Adrenal gland (tissue), 12 donors: Measurements from ENCODE around the gene SH3BP1. TPM values are rescaled to one million over a fixed set of nuclear protein-coding genes. Genes with fewer than 3 reads are reported as not detected.
A peak's percentile ranks its signal among the peaks of the same experiment; 100 is the strongest.

Experiments used
- DNase-seq, 7 donors: peaks; one replicate each; pipeline ENCODE4 v3.0.0-alpha.2; 2019 to 2020
- H3K27ac ChIP-seq, 5 donors: fragments of 200-600 bp; sonication (generic) in 4 of 5; 1 replicate in 3 of 5; 2 replicates in 2 of 5; pipeline versions ENCODE4 v1.5.1 to v1.8.0; 2016 to 2020; ENCODE audit warnings: mild to moderate bottlenecking in 1 of 5
- H3K27me3 ChIP-seq: fragments of 200-600 bp; 2 replicates; pipeline ENCODE4 v1.8.0; 2021
- H3K36me3 ChIP-seq, 2 donors: fragments of 200-600 bp; replicated peaks in 1 of 2; 1 replicate in 1 of 2; 2 replicates in 1 of 2; pipeline versions ENCODE4 v1.5.1 to v1.8.0; 2018 to 2022
- H3K4me1 ChIP-seq, 2 donors: fragments of 200-600 bp; replicated peaks in 1 of 2; 1 replicate in 1 of 2; 2 replicates in 1 of 2; pipeline versions ENCODE4 v1.5.1 to v1.8.0; 2018 to 2021
- H3K4me3 ChIP-seq, 4 donors: fragments of 200-600 bp; sonication (generic) in 3 of 4; one replicate each; pipeline ENCODE4 v1.5.1; 2016 to 2018
- H3K9me3 ChIP-seq, 3 donors: fragments of 200-600 bp; sonication (generic) in 1 of 3; replicated peaks in 1 of 3; 1 replicate in 2 of 3; 2 replicates in 1 of 3; pipeline versions ENCODE4 v1.5.1 to v1.8.0; 2016 to 2021
- POLR2A ChIP-seq, 2 donors: fragments of 450-650 bp; IDR thresholded peaks; one replicate each; pipeline ENCODE4 v1.6.1; 2017; ENCODE audit warnings: antibody characterized with exemption in 2 of 2, mild to moderate bottlenecking in 2 of 2, moderate library complexity in 1 of 2
- WGBS, 4 donors: extraction: QIAGEN DNeasy Blood & Tissue Kit in 2 of 4; methylation state at CpG; one replicate each; pipeline versions ENCODE4 v1.1.5 to v1.1.7; 2013 to 2017; 5-methylcytosine and 5-hydroxymethylcytosine counted together
- intact Hi-C, 2 donors: fragments of 100-400 bp; cut with DNase I; formaldehyde crosslinking; loops; one replicate each; pipeline versions ENCODE4 v1.14.1 to v1.15.0; 2022 to 2023
- polyA plus RNA-seq, 3 donors: library from polyadenylated mRNA; stranded (reverse); fragments of 200-250 nt in 2 of 3; fragments of 350-450 nt in 1 of 3; fragmentation: Illumina TruSeq in 1 of 3; extraction: RNeasy Lipid Tissue Mini Kit (QIAGEN cat#74804) in 1 of 3; gene quantifications; one replicate each; pipeline ENCODE4 v1.2.3, GENCODE V29; 2013 to 2014
- total RNA-seq, 9 donors: library from RNA; depleted of rRNA in 4 of 9; stranded (reverse); fragments of >200 nt in 4 of 9; fragments of 120-200 nt in 1 of 9; fragmentation: NEBNext Ultra II Directional in 1 of 9; extraction: Animal tissue kit (Norgen Biotek cat#: 25700) in 1 of 9; gene quantifications; one replicate each; pipeline versions ENCODE4 v1.1.0 to v1.2.4, GENCODE V29; 2013 to 2023
- TF ChIP-seq, protein P1 (sequence below), 6 experiments: fragments of 450-650 bp in 4 of 6; fragments of 200-600 bp in 2 of 6; sonication (generic) in 1 of 6; IDR thresholded peaks; 1 replicate in 5 of 6; 2 replicates in 1 of 6; pipeline versions ENCODE4 v1.5.1 to v1.8.0; 2016 to 2021; ENCODE audit warnings: antibody characterized with exemption in 6 of 6, mild to moderate bottlenecking in 2 of 6, moderate library complexity in 1 of 6
- donor health status: healthy with polysubstance abuse.
- donor health status: Bipolar disorder and iron deficiency.
- donor health status: DM: yes; HTN: yes; CAD: no.
- donor health status: DM: no; HTN: no; CAD: no.
- donor health status: DM: no; HTN: no; CAD: no.
- donor health status: DM: yes; HTN: yes; CAD: no.

The SH3BP1 gene
- total and polyA plus RNA-seq, 12 donors, result 2.4 to 27.3 (median 10.1) TPM

DNA sequence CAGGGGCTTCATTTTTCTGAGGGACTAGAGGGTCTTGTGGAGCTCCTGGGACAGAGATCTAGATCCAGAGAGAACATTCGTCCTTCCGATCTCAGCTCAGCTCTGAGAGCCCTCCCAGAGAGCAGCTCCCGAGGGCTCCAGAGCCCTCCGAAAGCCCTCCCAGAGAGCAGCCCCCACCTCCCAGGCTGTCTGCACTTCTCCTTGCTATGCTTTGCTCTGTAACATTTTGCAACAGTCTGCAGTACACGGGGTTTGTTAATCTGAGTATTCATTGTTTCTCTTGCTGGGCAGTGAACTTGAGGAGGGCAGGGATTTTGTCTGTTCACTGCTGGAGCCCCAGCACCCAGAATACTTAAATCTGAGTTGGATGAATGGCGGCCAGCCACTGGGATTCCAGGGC, 28.3 kb upstream of the SH3BP1 start:
- peak overlapping the region in 3 of 5 donors; percentile 94 to 99 (median 97) for H3K27ac ChIP-seq

GRCh38 chr22:37616201-37617083, 23.0 kb upstream of the SH3BP1 start:
- intact Hi-C loops, result no loop called here
- peak in 1 of 2 donors; percentile 61 for TF ChIP-seq POLR2A (IDR thresholded peaks at IDR 0.05)
- TF ChIP-seq, protein P1, sequence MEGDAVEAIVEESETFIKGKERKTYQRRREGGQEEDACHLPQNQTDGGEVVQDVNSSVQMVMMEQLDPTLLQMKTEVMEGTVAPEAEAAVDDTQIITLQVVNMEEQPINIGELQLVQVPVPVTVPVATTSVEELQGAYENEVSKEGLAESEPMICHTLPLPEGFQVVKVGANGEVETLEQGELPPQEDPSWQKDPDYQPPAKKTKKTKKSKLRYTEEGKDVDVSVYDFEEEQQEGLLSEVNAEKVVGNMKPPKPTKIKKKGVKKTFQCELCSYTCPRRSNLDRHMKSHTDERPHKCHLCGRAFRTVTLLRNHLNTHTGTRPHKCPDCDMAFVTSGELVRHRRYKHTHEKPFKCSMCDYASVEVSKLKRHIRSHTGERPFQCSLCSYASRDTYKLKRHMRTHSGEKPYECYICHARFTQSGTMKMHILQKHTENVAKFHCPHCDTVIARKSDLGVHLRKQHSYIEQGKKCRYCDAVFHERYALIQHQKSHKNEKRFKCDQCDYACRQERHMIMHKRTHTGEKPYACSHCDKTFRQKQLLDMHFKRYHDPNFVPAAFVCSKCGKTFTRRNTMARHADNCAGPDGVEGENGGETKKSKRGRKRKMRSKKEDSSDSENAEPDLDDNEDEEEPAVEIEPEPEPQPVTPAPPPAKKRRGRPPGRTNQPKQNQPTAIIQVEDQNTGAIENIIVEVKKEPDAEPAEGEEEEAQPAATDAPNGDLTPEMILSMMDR (IDR thresholded peaks at IDR 0.05), result no peak
- peaks cover 0 to 65% of the 10 kb centered on the region in 2 donors for H3K36me3 ChIP-seq
- H3K4me3 ChIP-seq, result no peak overlapping the region
- H3K9me3 ChIP-seq, result no peaks in the 10 kb centered on the region
- no peaks in the 10 kb centered on the region for H3K27me3 ChIP-seq
- peak overlapping the region; percentile 77 to 86 (median 85) for H3K27ac ChIP-seq
- peaks cover 15 to 24% of the 10 kb centered on the region in 2 donors for H3K4me1 ChIP-seq
- 20 to 75% (median 67%) methylated on average over 1 to 27 of the region's 27 CpGs for WGBS, 4 donors
- peak; percentile 76 to 94 (median 90) for DNase-seq

More for the DNA sequence above, 28.3 kb upstream of the SH3BP1 start:
- no peak overlapping the region for H3K4me3 ChIP-seq
- peaks cover 20 to 49% of the 10 kb centered on the region in 2 donors for H3K4me1 ChIP-seq
- no peaks in the 10 kb centered on the region for H3K27me3 ChIP-seq
- TF ChIP-seq, protein P1 (IDR thresholded peaks at IDR 0.05), result no peak
- TF ChIP-seq POLR2A (IDR thresholded peaks at IDR 0.05), result no peak
- 68 to 92% (median 83%) methylated on average over 2 to 6 of the region's 6 CpGs for WGBS, 4 donors
- DNase-seq, result no peak
- H3K36me3 ChIP-seq, result peaks cover 0 to 18% of the 10 kb centered on the region in 2 donors
- no peaks in the 10 kb centered on the region for H3K9me3 ChIP-seq
- intact Hi-C loops, result no loop called here

DNA sequence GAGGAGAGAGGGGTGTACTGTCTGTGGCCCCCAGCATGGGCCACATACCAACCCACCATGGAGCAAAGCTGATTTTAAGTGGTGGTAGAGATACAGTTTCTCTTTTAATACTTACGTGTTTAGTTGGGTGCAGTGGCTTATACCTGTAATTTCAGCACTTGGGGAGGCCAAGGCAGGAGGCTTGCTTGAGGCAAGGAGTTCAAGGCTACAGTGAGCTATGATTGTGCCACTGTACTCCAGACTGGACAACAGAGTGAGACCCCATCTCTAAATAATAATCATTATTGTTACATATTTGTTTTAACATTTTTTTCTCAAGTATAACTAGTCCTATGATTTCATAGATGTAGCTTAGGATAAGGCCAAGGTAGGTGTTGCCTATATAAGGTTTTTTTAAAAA, 22.0 kb upstream of the SH3BP1 start:
- no peak overlapping the region for H3K4me3 ChIP-seq
- H3K36me3 ChIP-seq, result peaks cover 0 to 72% of the 10 kb centered on the region in 2 donors
- no peaks in the 10 kb centered on the region for H3K9me3 ChIP-seq
- TF ChIP-seq, protein P1 (IDR thresholded peaks at IDR 0.05), result no peak
- no peak for TF ChIP-seq POLR2A (IDR thresholded peaks at IDR 0.05)
- H3K4me1 ChIP-seq, result peaks cover 15 to 22% of the 10 kb centered on the region in 2 donors
- H3K27ac ChIP-seq, result peak overlapping the region in 2 of 5 donors; percentile 85 to 86
- no peaks in the 10 kb centered on the region for H3K27me3 ChIP-seq
- 85 to 100% (median 97%) methylated on average over 1 of the region's 1 CpG for WGBS, 4 donors
- no peak for DNase-seq
- intact Hi-C loops, result no loop called here

DNA sequence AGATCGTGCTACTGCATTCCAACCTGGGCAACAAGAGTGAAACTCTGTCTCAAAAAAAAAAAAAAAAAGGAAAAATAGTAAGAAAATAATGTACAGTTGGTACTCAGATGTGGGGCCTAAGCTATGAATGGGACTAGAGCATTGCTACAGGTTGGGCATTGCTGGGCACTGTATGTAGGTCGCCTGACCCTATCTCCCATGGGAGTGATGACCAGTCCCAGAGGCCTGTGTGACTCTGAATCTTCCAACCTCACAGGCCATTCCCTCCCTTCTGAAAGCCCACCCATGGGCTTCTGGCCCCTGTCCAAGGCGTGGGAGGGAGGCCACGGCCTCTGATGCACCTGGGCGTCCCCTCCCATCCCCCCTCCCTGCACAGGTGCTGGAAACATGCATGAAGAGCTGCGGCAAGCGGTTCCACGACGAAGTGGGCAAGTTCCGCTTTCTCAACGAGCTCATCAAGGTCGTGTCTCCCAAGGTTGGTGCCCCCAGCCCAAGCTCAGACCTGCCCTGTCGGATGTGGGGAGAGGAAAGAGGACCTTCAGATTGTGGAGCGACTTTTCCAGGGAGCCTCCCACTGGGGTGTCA, 21.3 kb upstream of the SH3BP1 start:
- Histone ChIP-seq H3K27me3 (no peaks in the 10 kb centered on the region), H3K36me3 (peaks cover 0 to 73% of the 10 kb centered on the region in 2 donors), H3K27ac (no peak overlapping the region), H3K9me3 (no peaks in the 10 kb centered on the region), H3K4me1 (peaks cover 9 to 19% of the 10 kb centered on the region in 2 donors), H3K4me3 (no peak overlapping the region)
- DNase-seq, result no peak
- TF ChIP-seq, protein P1 (IDR thresholded peaks at IDR 0.05), result no peak
- TF ChIP-seq POLR2A (IDR thresholded peaks at IDR 0.05), result no peak
- intact Hi-C loops, result no loop called here
- WGBS, 4 donors, result 77 to 91% (median 78%) methylated on average over 8 to 14 of the region's 14 CpGs
